NCI-H146 treated with DMSO at 0.1 percent for 48 hours (cell line): ENCODE results near the gene ZPBP2.
"Not testable (repeated sequence)": the region's sequence is repeated elsewhere in the genome, so short reads cannot be mapped to it uniquely, and the experiment has no call there.

Experiments used
- DNase-seq: peaks from one replicate; lab custom pipeline; 2025; ENCODE audit not compliant: unreplicated experiment; lab: John Stamatoyannopoulos, UW

ZPBP2 gene

GRCh38 chr17:39867880-39868553 is at the start of gene ZPBP2:
ZPBP2 (plus strand) TSS chr17:39868202; CDS start chr17:39868355, 153 bp downstream.
- no peak for DNase-seq

GRCh38 chr17:39818358-39819000 is 49.5 kb upstream of the ZPBP2 start:
- DNase-seq: no peak

GRCh38 chr17:39820541-39820940 is 47.5 kb upstream of the ZPBP2 start:
- DNase-seq: no peak

- no peak for DNase-seq
Measured at GRCh38 chr17:39820987-39821386, 47.0 kb upstream of the ZPBP2 start.

GRCh38 chr17:39822051-39822451 is 46.0 kb upstream of the ZPBP2 start:
- no peak for DNase-seq

GRCh38 chr17:39823407-39824054 is 44.5 kb upstream of the ZPBP2 start:
- DNase-seq: no peak

- DNase-seq: no peak
Measured at GRCh38 chr17:39826334-39826733, 41.7 kb upstream of the ZPBP2 start.

GRCh38 chr17:39828443-39828842 is 39.6 kb upstream of the ZPBP2 start:
- no peak for DNase-seq

- no peak for DNase-seq
Measured at GRCh38 chr17:39831588-39831987, 36.4 kb upstream of the ZPBP2 start.

- no peak for DNase-seq
Measured at GRCh38 chr17:39834017-39834416, 34.0 kb upstream of the ZPBP2 start.

GRCh38 chr17:39835038-39835786 is 32.8 kb upstream of the ZPBP2 start:
- no peak for DNase-seq

- DNase-seq: no peak
Measured at GRCh38 chr17:39836117-39836516, 31.9 kb upstream of the ZPBP2 start.

- no peak for DNase-seq
Measured at GRCh38 chr17:39838057-39838456, 29.9 kb upstream of the ZPBP2 start.

GRCh38 chr17:39838784-39839183 is 29.2 kb upstream of the ZPBP2 start:
- DNase-seq: no peak

GRCh38 chr17:39841134-39841683 is 26.8 kb upstream of the ZPBP2 start:
- DNase-seq: no peak

- no peak for DNase-seq
Measured at GRCh38 chr17:39845052-39845846, 22.8 kb upstream of the ZPBP2 start.

- DNase-seq: no peak
Measured at GRCh38 chr17:39846205-39846604, 21.8 kb upstream of the ZPBP2 start.

- no peak for DNase-seq
Measured at GRCh38 chr17:39848600-39848999, 19.4 kb upstream of the ZPBP2 start.

GRCh38 chr17:39850186-39850585 is 17.8 kb upstream of the ZPBP2 start:
- DNase-seq: not testable (repeated sequence)

- no peak for DNase-seq
Measured at GRCh38 chr17:39852239-39852638, 15.8 kb upstream of the ZPBP2 start.
